Stimulated activated CD4-positive, alpha-beta T cell treated with anti-CD3 and anti-CD28 coated beads, Interleukin-15, amount 100 ng/mL, for 24 hours (primary cell): ENCODE measurements around the gene SIRPB2.
A peak's percentile ranks its signal among the peaks of the same experiment; 100 is the strongest.

Experiments used
- DNase-seq: peaks from one replicate; pipeline ENCODE4 v3.0.0-alpha.2; 2020

The SIRPB2 gene

DNA sequence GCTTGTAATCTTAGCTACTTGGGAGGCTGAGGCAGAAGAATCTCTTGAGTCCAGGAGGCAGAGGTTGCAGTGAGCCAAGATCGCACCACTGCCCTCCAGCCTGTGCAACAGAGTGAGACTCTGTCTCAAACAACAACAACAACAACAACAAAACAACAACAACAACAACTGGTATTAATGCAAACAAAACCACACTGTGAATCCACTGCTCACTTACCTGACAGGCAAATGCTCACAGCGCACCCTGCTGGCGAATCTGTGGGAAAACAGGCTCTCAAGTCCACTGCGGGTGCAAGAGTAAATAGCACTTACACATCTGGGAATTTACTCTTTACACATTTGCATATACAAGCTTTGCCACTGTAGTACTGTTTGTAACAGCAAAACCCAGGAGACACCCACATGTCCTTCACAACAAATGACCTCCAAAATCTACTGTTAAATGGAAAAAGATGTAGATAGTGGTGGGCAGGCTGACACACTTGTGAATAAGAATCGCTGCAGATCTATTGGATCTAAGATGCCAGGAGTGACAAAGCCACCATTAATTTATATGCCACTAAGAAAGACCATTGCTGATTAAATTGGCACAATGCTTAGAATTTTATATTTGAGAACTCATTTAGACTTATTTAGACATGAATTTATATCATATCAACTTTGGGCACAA, 53.9 kb downstream of the SIRPB2 start:
- peak; percentile 82 for DNase-seq

DNA sequence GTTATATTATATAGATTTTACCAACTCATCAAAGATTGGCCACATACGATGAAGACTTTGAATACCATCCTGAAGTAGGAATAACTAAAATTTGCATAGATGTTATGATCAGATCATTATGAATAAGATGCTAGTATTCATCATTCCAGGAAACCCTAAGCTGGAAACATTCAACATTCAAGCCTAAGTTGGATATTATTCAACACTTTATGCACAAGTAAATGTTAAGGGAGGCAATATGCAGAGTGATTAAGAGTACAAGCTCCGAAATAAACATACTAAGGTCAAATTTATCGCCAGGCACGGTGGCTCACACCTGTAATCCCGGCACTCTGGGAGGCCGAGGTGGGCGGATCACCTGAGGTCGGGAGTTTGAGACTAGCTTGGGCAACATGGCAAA, 55.0 kb downstream of the SIRPB2 start:
- no peak for DNase-seq

DNA sequence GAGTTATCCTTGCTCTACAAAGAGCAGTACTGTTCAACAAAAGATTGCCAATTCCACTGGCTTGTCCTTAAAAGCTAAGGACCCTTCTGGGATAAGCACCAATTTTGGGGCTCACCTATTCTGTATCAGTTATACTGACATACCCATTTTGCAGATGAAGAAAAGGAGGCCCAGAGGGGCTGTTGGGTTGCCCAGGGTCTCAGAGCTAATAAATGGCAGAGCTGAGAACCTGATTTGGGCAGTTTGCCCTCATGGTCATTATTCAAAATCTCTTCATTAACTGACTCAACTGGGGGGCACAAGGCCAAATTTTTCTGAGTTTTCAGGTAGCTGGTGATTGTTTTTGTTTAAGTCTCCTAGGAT, 55.9 kb downstream of the SIRPB2 start:
- no peak for DNase-seq

DNA sequence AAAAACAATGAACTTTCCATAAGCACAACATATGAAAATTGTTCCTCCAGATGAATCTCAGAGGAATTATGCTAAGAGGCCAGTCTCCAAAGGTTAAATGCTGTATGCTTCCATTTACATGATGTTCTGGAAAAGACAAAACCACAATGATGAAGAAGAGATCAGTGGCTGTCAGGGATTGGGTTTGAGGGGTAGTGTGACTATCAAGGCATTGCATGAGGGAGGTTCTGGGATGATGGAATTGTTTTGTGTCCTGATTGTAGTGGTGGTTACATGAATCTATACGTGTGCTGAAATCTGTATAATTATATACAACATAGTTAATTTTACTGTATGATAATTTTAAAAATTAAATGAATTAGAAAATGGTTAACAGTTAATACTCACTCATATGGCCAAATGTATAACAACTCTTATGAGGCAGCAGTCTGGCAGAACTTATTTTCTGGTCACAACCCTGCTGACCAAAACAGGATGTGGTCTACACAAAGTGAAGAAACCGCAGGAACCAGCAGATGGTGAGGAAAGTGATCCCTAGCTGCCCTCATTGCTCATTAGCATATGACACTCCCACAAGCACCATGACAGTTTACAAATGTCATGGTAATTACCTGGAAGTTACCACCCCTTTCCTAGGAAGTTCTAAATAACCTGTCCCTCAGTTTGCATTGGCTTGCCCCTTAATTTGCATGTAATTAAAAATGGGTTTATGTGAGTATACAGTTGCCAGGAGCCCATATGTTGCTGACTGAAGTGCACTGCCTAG, 56.5 kb downstream of the SIRPB2 start:
- peak; percentile 69 for DNase-seq

DNA sequence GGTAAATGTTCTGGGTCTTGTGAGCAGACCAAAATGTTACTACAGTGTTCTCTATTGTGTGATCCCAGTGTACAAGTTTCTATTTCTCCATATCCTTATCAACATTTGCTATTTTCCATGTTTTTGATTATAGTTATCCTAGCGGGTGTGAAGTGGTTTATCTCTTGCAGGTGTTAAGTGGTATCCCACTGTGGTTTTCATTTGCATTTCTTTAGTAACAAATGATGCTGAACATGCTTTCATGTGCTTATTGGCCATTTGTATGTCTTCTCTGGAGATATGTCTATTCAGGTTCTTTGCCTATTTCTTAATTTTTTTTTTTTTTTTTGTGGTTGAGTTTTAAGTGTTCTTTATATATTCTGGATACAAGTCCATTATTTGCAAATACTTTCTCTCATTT, 60.1 kb downstream of the SIRPB2 start:
- no peak for DNase-seq

DNA sequence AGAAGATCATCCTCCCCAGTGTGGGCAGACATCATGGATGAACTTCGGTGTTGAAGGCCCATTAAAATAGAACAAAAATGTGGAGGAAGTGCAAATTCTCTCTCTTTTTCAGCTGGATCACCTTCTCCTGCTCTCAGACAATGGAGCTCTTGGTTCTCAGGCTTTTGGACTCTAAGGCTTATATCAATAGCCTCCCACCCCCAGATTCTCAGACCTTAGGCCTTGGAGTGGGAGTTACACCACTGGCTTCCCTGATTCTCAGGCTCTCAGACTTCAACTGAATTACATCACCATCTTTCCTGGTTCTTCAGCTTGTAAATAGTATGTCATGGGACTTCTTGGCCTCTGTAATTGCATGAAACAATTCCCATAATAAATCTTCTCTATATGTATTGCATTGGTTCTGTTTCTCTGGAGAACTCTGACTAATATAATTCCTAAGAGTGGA, 61.2 kb downstream of the SIRPB2 start:
- DNase-seq, result no peak

DNA sequence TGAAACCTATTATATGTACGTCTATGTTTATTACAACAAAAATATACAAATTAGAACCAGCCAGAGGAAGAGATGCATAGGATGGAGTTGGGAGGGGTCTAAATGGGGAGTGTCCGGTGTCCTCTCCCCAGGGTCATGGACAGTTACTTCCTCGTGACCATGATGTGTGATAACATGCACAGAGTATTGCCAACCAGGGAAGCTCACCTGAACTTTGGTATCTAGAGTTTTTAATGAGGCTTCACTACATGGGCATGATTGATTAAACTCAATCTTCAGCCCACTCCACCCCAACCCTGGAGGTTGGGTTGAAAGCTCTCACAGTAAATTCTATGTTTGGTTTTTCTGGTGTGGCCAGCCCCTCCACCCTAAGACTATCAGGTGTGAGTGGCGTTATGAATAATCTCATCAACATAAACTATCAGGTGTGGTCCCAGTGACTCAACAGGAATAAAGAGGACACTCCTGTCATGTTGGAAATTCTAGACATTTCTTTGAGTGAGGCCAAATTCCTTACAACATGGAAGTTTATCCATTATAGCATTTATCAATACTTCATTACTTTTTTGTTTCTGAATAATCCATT, 62.0 kb downstream of the SIRPB2 start:
- no peak for DNase-seq

DNA sequence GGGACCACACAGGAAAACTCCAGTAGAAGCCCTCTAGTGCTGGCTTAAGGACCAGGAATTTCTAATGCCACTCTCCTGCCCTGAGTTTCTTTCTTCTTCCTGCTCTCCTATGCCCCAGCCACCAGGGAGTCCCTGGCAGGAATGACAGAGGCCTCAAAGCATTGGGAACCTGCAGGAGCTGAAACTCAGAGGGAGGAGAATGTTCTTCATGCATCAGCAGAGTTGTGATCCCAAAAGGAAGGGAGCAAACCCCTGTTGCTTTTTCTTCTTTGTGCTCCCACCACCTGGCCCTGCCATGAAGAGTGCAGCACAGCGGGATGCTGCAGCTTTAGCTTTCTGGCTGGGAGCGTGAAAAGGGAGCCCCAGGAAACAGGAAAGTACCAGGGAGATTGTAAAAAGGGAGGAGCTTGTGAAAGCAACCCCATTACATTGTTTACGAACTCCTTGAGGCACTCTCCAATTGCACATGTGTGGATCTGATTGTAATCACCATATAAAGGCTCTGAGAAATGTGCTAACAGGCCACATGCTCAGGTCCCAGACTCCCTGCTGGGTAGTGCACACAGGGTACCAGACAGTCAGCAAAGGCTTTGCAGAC, 63.7 kb downstream of the SIRPB2 start:
- DNase-seq, result no peak

DNA sequence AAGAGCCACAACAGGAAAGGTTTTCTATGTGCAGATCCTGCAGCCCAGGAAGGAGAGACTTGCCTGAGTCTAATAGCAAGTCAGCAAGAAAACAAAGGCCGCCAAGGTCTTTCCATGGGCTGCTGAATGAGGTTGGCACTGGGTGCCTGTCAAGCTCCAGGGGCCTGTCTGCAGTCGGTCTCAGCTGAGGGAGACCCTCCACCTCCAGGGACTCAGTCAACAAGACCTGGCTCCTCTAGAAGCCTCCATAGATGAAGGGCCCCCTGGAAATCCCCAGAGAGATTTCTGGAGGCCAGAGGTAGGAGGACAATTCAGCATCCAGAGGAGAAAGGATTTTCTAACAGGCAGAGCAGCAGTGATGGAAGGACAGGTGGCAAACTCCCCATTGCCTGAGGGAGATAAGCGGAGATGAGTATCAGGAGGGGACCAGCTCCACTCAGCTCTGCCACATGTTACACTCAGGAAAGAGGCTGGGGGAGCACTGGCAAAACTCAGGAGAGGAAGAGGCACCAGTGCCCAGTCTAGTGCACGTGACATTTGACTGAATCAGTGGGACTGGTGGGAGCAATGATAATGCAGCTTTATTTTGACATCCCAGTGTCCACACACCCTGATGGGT, 64.9 kb downstream of the SIRPB2 start:
- no peak for DNase-seq
